Activated CD4-positive, alpha-beta T cell treated with anti-CD3 and anti-CD28 coated beads for 48 hours (primary cell): ENCODE data around the gene TPCN1.
"Not testable (repeated sequence)": the region's sequence is repeated elsewhere in the genome, so short reads cannot be mapped to it uniquely, and the experiment has no call there.

Experiments used
- DNase-seq: peaks from one replicate; pipeline ENCODE4 v3.0.0-alpha.2; 2020

The TPCN1 gene

GRCh38 chr12:113197518-113198077 is 23.7 kb upstream of the TPCN1 start:
- DNase-seq, result no peak

DNA sequence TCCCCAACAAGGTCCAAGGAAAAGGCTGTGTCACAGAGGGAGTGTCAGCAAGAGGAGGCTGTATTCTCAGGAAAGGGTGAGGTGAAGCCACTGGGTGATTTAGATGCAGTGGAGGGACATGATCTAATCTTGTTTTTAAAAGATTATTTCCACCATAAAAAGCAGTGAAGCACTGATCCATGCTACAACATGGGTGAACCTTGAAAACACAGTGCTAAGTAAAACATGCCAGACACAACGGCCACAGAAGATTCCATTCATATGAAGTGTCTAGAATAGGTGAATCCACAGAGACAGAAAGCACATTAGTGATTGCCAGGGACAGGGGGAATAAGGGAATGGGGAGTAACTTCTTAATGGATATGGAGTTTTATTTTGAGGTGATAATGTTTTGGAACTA is 23.0 kb upstream of the TPCN1 start:
- no peak for DNase-seq

DNA sequence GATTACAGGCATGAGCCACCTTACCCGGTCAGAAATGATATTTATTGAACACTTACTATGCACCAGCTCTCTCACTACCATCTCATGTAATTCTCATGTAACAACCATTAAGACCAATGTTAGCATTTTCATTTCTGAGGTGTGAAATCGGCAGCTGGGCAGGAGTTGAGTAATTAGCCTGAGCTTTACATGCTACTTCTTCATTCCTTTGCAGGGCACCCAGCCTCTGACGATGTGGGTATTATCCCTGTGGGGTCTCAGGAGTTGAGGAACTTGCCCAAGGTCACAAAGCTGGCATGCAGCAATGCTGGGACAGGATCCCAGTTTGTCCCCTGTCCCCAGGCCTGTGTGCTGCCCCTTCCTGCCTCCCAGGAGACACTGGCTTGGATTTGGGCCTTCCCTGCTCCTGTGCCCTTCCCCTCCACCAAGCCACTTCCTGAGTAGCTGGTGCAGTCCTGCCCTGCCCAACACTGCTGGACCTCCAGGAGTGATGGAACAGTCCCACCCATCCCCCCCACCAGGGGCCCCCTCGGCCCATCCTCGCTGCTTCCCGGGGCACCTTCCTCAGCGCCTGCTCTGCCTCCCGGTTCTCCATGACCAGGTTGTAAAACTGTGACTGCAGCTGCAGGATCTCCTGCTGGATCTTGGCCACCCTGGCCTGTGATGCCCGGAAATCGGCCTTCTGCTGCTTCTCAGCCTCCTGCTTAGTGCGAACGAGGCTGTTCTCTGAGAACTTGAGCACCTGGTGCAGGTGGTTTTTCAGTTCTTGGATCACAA is 21.1 kb upstream of the TPCN1 start:
- DNase-seq, result no peak

GRCh38 chr12:113201187-113202177 is 19.8 kb upstream of the TPCN1 start:
- no peak for DNase-seq

GRCh38 chr12:113202300-113203075 is 18.8 kb upstream of the TPCN1 start:
- no peak for DNase-seq

GRCh38 chr12:113203852-113204760 is 17.2 kb upstream of the TPCN1 start:
- DNase-seq, result no peak

DNA sequence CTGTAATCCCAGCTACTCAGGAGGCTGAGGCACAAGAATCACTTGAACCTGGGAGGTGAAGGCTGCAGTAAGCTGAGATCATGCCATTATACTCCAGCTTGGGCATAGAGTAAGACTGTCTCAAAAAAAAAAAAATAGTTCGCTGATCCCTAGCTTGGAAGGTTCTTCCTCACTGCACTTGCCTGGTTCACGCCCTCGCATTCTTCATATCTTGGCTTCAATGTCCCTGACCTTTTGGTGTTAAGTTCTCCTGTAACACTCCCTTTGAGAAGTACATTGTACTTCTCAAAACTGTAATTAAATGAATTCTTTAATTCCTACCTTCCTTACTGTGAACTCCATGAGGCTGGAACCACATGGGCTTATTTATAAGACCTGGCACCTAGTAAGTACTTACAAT is 16.5 kb upstream of the TPCN1 start:
- no peak for DNase-seq

- not testable (repeated sequence) for DNase-seq
Measured at GRCh38 chr12:113206802-113207201, 14.5 kb upstream of the TPCN1 start.

DNA sequence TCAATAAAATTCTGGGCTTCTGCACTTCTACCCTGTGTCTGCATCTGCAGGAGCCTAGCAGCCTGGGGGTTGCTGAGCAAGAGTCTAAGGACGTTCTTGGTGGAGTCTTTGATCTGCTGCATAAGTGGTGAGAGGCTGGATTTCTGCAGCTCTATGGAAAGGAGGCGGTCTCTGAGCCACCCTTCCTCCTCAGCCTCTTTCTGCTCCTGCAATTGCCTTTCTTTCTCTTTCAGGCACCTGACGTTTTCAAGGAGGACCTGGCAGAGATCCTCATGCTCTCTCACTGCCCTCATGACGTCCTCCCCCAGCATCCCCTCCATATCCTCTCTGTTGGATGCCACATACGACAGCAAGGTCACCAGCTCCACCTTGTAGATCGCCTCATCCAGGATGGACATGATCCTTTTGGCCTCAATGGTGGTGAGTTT is 13.6 kb upstream of the TPCN1 start:
- no peak for DNase-seq

DNA sequence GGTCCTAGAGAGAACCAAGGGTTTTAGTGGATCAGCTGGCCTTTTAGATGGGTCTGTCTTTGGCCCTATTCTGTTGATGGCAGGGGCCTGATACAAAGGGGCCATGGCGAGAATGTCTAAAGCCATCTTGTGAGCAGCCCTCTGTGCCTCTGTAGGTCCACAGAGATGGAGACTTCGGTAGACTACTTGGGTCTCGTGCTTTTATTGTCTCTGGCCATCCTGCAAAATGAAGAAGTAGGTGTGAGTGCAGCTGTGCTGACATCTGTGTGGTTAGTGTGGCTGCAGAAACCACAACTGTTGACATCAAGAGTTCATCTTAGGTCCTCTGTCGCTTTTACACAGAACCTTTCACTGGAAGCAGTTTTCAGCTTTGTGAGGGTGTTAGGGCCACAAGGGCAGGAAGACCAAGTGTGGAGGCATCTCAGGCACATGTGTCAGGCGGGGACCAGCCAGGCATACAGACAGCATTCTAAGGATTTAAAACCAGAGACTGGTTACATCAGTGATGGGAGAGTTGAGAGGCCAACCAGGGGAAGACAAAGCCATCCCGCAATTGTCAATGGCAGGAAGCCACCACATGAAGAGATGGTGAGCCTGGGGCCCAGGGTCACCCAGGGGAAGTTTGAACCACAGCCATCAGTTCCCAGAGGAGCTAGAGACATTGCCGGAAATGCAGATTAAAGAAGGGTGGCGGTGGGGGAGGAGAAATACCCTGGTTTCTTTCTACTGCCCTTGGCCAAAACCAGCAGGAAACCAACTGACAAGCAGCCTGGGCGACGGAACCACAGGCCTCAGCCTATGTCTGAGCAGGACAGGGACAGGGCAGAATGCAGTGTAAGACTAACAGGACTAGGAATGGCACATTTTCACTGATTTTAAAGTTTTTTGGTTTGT is 13.0 kb upstream of the TPCN1 start:
- DNase-seq, result peak; percentile 71

DNA sequence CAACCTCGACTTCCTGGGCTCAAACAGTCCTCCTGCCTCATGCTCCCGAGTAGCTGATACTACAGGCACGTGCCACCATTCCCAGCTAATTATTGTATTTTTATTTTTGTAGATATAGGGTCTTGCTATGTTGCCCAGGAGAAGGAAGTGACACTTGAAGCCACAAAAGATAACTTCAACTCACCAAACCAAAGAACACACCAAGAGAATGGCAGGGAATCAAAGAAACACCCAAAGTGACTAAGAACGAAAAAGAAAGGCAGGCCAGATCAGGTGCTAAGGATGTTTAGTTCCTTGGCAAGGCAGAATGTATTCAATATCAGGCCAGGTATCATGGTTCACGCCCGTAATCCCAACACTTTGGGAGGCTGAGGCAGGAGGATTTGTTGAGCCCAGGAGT is 10.1 kb upstream of the TPCN1 start:
- no peak for DNase-seq

- DNase-seq, result no peak
Measured at GRCh38 chr12:113214895-113215400, 6.3 kb upstream of the TPCN1 start.

DNA sequence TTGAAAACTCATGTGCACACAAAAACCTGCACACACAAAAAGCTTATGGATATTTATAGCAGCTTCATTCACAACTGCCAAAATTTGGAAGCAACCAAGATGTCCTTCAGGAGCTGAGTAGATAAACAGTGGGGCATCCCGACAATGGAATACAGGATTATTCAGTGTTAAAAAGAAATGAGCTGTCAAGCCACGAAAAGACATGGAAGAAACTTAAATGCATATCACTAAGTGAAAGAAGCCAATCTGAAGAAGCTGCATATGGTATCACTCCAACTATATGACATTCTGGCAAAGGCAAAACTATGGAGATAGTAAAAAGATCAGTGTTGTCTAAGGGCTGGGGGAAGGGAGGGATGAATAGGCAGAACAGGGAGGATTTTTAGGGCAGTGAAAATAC is 5.2 kb upstream of the TPCN1 start:
- no peak for DNase-seq

GRCh38 chr12:113220593-113221180 is 577 bp upstream of the TPCN1 start:
- DNase-seq, result no peak

GRCh38 chr12:113221997-113222729 is 899 bp downstream of the TPCN1 start:
- DNase-seq, result peak; percentile 38

GRCh38 chr12:113222730-113223531 is 1.7 kb downstream of the TPCN1 start:
- DNase-seq, result no peak

- DNase-seq, result no peak
Measured at GRCh38 chr12:113224955-113225354, 3.7 kb downstream of the TPCN1 start.
